SU-DHL-6 (cell line): ENCODE data around the gene TNFRSF1B.

ENCODE experiments used
- H2AFZ ChIP-seq: fragments of 200-600 bp; sonication (generic); 2 replicates; pipeline ENCODE4 v1.6.1; 2014; ENCODE audit warnings: low read depth, mild to moderate bottlenecking, moderate library complexity, mixed read lengths, antibody characterized with exemption, low read length; ENCODE audit not compliant: severe bottlenecking
- H3F3A ChIP-seq: fragments of 200-600 bp; shearing (Covaris generic); 2 replicates; pipeline ENCODE4 v1.6.0; 2016; ENCODE audit warnings: antibody characterized with exemption, mild to moderate bottlenecking; ENCODE audit not compliant: insufficient read depth
- H3K27ac ChIP-seq: fragments of 200-600 bp; sonication (generic); 2 replicates; pipeline ENCODE4 v1.5.1; 2016; ENCODE audit warnings: low read depth, mild to moderate bottlenecking, low read length, moderate library complexity, mixed read lengths
- H3K27me3 ChIP-seq: fragments of 200-600 bp; sonication (generic), shearing (Covaris generic); 2 replicates; pipeline ENCODE4 v1.6.0; 2014; ENCODE audit warnings: mild to moderate bottlenecking, low read length
- H3K36me3 ChIP-seq: fragments of 200-600 bp; sonication (generic); 2 replicates; pipeline ENCODE4 v1.6.1; 2014; ENCODE audit warnings: mild to moderate bottlenecking, low read length, mixed read lengths
- H3K4me2 ChIP-seq: fragments of 300-600, 200-600 bp; shearing (Covaris generic), sonication (generic); 2 replicates; pipeline ENCODE4 v1.6.0; 2014; ENCODE audit warnings: low read length, low read depth, mild to moderate bottlenecking; ENCODE audit not compliant: poor library complexity, severe bottlenecking
- H3K4me3 ChIP-seq: fragments of 200-600 bp; sonication (generic); 2 replicates; pipeline ENCODE4 v1.5.1; 2014; ENCODE audit warnings: antibody characterized with exemption, low read length, mild to moderate bottlenecking, mixed read lengths; ENCODE audit not compliant: insufficient read depth, poor library complexity, severe bottlenecking
- H3K79me2 ChIP-seq: fragments of 200-600 bp; sonication (generic); 2 replicates; pipeline ENCODE4 v1.6.1; 2014; ENCODE audit warnings: mild to moderate bottlenecking, low read length, moderate library complexity; ENCODE audit not compliant: insufficient read depth
- H3K9ac ChIP-seq: fragments of 200-600 bp; sonication (generic); 2 replicates; pipeline ENCODE4 v1.7.0; 2014; ENCODE audit warnings: mild to moderate bottlenecking, low read length
- H3K9me2 ChIP-seq: fragments of 200-600 bp; sonication (generic); replicated peaks from 2 replicates; pipeline ENCODE4 v1.6.1; 2014; ENCODE audit warnings: low read length; ENCODE audit not compliant: insufficient read depth
- H3K9me3 ChIP-seq: fragments of 200-600 bp; sonication (generic); 2 replicates; pipeline ENCODE4 v1.6.1; 2014; ENCODE audit warnings: low read length, mixed read lengths; ENCODE audit not compliant: insufficient read depth
- H4K20me1 ChIP-seq: fragments of 200-600 bp; sonication (generic); 2 replicates; pipeline ENCODE4 v1.6.1; 2014; ENCODE audit warnings: low read depth, mild to moderate bottlenecking, antibody characterized with exemption, low read length, moderate library complexity, mixed read lengths
- CTCF ChIP-seq: fragments of 200-600 bp; sonication (generic); IDR thresholded peaks from one replicate; pipeline ENCODE4 v1.5.1; 2017; ENCODE audit warnings: antibody characterized with exemption, mild to moderate bottlenecking, low read length, moderate library complexity; ENCODE audit not compliant: insufficient read depth, poor library complexity, severe bottlenecking
- EZH2phosphoT487 ChIP-seq: fragments of 200-600 bp; sonication (generic), shearing (Covaris generic); conservative IDR thresholded peaks from 2 replicates; pipeline ENCODE4 v1.6.1; 2018; ENCODE audit warnings: mild to moderate bottlenecking, antibody characterized with exemption, low read length, moderate library complexity, mixed read lengths

TNFRSF1B gene

GRCh38 chr1:12146343-12147112 is 20.3 kb upstream of the TNFRSF1B start:
- H3K9ac ChIP-seq, result no peak overlapping the region
- no peak overlapping the region for H3K4me2 ChIP-seq

GRCh38 chr1:12147201-12147701 is 19.5 kb upstream of the TNFRSF1B start:
- Histone ChIP-seq H3K4me2 (no peak overlapping the region), H3K36me3 (no peaks in the 10 kb centered on the region), H3K27ac (no peak overlapping the region), H3K9me2 (no peaks in the 10 kb centered on the region), H3K4me3 (no peak overlapping the region), H3K9me3 (no peaks in the 10 kb centered on the region), H2AFZ (no peak overlapping the region), H3K9ac (no peak overlapping the region), H3K79me2 (no peaks in the 10 kb centered on the region), H3F3A (peaks cover 33% of the 10 kb centered on the region), H3K27me3 (no peaks in the 10 kb centered on the region), H4K20me1 (no peaks in the 10 kb centered on the region)
- TF ChIP-seq EZH2phosphoT487, result no peak
- no peak for TF ChIP-seq CTCF

More at GRCh38 chr1:12146343-12147112, 20.3 kb upstream of the TNFRSF1B start:
- Histone ChIP-seq H3K79me2 (no peaks in the 10 kb centered on the region), H3K4me3 (no peak overlapping the region), H3K9me3 (no peaks in the 10 kb centered on the region), H2AFZ (no peak overlapping the region), H3K9me2 (no peaks in the 10 kb centered on the region), H4K20me1 (no peaks in the 10 kb centered on the region), H3K27ac (no peak overlapping the region), H3F3A (peaks cover 26% of the 10 kb centered on the region), H3K36me3 (no peaks in the 10 kb centered on the region), H3K27me3 (no peaks in the 10 kb centered on the region)
- no peak for TF ChIP-seq EZH2phosphoT487

- Histone ChIP-seq H3K79me2 (no peaks in the 10 kb centered on the region), H3K9me3 (no peaks in the 10 kb centered on the region), H4K20me1 (no peaks in the 10 kb centered on the region), H3K4me3 (peak overlapping the region; percentile 43), H3K4me2 (peak overlapping the region; percentile 77), H3K9ac (peak overlapping the region; percentile 52), H3F3A (peaks cover 38% of the 10 kb centered on the region), H3K27ac (peak overlapping the region; percentile 94), H3K27me3 (no peaks in the 10 kb centered on the region), H3K36me3 (no peaks in the 10 kb centered on the region), H3K9me2 (no peaks in the 10 kb centered on the region), H2AFZ (no peak overlapping the region)
- TF ChIP-seq EZH2phosphoT487, result no peak
Measured at GRCh38 chr1:12148160-12148957, 18.4 kb upstream of the TNFRSF1B start.

GRCh38 chr1:12148958-12149790 is 17.6 kb upstream of the TNFRSF1B start:
- H3K4me3 ChIP-seq, result peak overlapping the region; percentile 43
- peaks cover 38% of the 10 kb centered on the region for H3F3A ChIP-seq
- TF ChIP-seq EZH2phosphoT487 (no peak), CTCF (no peak)
- H3K79me2 ChIP-seq, result no peaks in the 10 kb centered on the region
- no peaks in the 10 kb centered on the region for H3K9me3 ChIP-seq
- H3K36me3 ChIP-seq, result no peaks in the 10 kb centered on the region
- peak overlapping the region; percentile 65 for H2AFZ ChIP-seq
- peak overlapping the region; percentile 77 for H3K4me2 ChIP-seq
- peak overlapping the region; percentile 52 for H3K9ac ChIP-seq
- no peaks in the 10 kb centered on the region for H3K27me3 ChIP-seq
- H3K9me2 ChIP-seq, result no peaks in the 10 kb centered on the region
- H3K27ac ChIP-seq, result peak overlapping the region; percentile 94
- H4K20me1 ChIP-seq, result no peaks in the 10 kb centered on the region
